Psoas muscle (tissue), 8 donors: ENCODE data around the gene OSCP1. TPM values are rescaled to one million over a fixed set of nuclear protein-coding genes. Genes with fewer than 3 reads are reported as not detected.
"Not testable (repeated sequence)": the region's sequence is repeated elsewhere in the genome, so short reads cannot be mapped to it uniquely, and the experiment has no call there.

Source experiments
- ATAC-seq, 4 donors: fragments of 200-7000 bp; cut with Tn5 transposase; one replicate each; pipeline ENCODE4 v1.9.1; 2020; ENCODE audit warnings: moderate library complexity in 3 of 4, mild to moderate bottlenecking in 2 of 4
- DNase-seq, 2 donors: peaks; one replicate each; pipeline ENCODE4 v3.0.0-alpha.2; 2020
- H3K27ac ChIP-seq: fragments of 200-600 bp; one replicate; pipeline ENCODE4 v1.8.0; 2022
- H3K27me3 ChIP-seq, 3 donors: fragments of 200-600 bp in 1 of 3; one replicate each; pipeline versions ENCODE4 v1.6.1 to v1.8.0; 2013 to 2022; ENCODE audit warnings: low read length in 2 of 3, mild to moderate bottlenecking in 2 of 3, moderate library complexity in 1 of 3; ENCODE audit not compliant: insufficient read depth in 3 of 3
- H3K36me3 ChIP-seq, 2 donors: fragments of 200-600 bp in 1 of 2; one replicate each; pipeline versions ENCODE4 v1.6.1 to v1.8.0; 2013 to 2022; ENCODE audit warnings: low read depth in 1 of 2, mild to moderate bottlenecking in 1 of 2, moderate library complexity in 1 of 2; ENCODE audit not compliant: insufficient read depth in 1 of 2
- H3K4me1 ChIP-seq: fragments of 200-600 bp; one replicate; pipeline ENCODE4 v1.8.0; 2022
- H3K4me3 ChIP-seq: fragments of 200-600 bp; one replicate; pipeline ENCODE4 v1.8.0; 2022; ENCODE audit warnings: mild to moderate bottlenecking
- H3K9me3 ChIP-seq: fragments of 200-600 bp; one replicate; pipeline ENCODE4 v1.8.0; 2022
- CTCF ChIP-seq: fragments of 200-600 bp; IDR thresholded peaks from one replicate; pipeline ENCODE4 v1.8.0; 2022; ENCODE audit warnings: antibody characterized with exemption
- WGBS, 3 donors: extraction: QIAGEN DNeasy Blood & Tissue Kit; methylation state at CpG; one replicate each; pipeline versions ENCODE4 v1.1.6 to v1.1.7; 2013; 5-methylcytosine and 5-hydroxymethylcytosine counted together
- intact Hi-C, 2 donors: fragments of 100-400 bp; cut with DNase I; formaldehyde crosslinking; loops; one replicate each; pipeline versions ENCODE4 v1.11.0 to v1.14.2; 2022
- polyA plus RNA-seq, 3 donors: library from polyadenylated mRNA; stranded (reverse); fragments of 200-250 nt; gene quantifications; one replicate each; pipeline ENCODE4 v1.2.3, GENCODE V29; 2013
- total RNA-seq, 4 donors: library from RNA; stranded (reverse); fragmentation: NEBNext Ultra II Directional in 2 of 4; extraction: Animal tissue kit (Norgen Biotek cat#: 25700) in 2 of 4; gene quantifications; one replicate each; pipeline versions ENCODE4 v1.2.1 to v1.2.4, GENCODE V29; 2021 to 2023
- donor health status: healthy with polysubstance abuse.
- donor health status: DM: no; HTN: no; CAD: no; lungs with moderate emphysema.
- donor health status: Bipolar disorder and iron deficiency.
- donor health status: healthy.
- donor health status: DM: yes; HTN: yes; CAD: no.
- donor health status: DM: no; HTN: no; CAD: no.
- donor health status: DM: no; HTN: no; CAD: no.
- donor health status: DM: yes; HTN: yes; CAD: no.

Gene OSCP1
- total and polyA plus RNA-seq, 7 donors: 2.5 to 5.5 (median 4.2) TPM

GRCh38 chr1:36481091-36481490 is 30.8 kb upstream of the OSCP1 start:
- WGBS, 3 donors: 70 to 78% (median 74%) methylated on average over 6 of the region's 6 CpGs
- ATAC-seq: no peak
- intact Hi-C loops: no loop called here
- DNase-seq: no peak
- no peak overlapping the region for H3K4me3 ChIP-seq
- H3K27ac ChIP-seq: no peak overlapping the region
- H3K4me1 ChIP-seq: no peaks in the 10 kb centered on the region
- peaks cover 0 to 4% (median 0%) of the 10 kb centered on the region in 3 donors for H3K27me3 ChIP-seq
- no peaks in the 10 kb centered on the region for H3K9me3 ChIP-seq
- TF ChIP-seq CTCF: no peak
- no peaks in the 10 kb centered on the region for H3K36me3 ChIP-seq

GRCh38 chr1:36480161-36480560 is 29.9 kb upstream of the OSCP1 start:
- no peak overlapping the region for H3K27ac ChIP-seq
- intact Hi-C loops: no loop called here
- H3K27me3 ChIP-seq: peaks cover 0 to 1% (median 0%) of the 10 kb centered on the region in 3 donors
- no peak for TF ChIP-seq CTCF
- no peaks in the 10 kb centered on the region for H3K36me3 ChIP-seq
- DNase-seq: no peak
- no peaks in the 10 kb centered on the region for H3K9me3 ChIP-seq
- 85 to 96% (median 92%) methylated on average over 2 of the region's 2 CpGs for WGBS, 3 donors
- no peak overlapping the region for H3K4me3 ChIP-seq
- no peak for ATAC-seq
- H3K4me1 ChIP-seq: no peaks in the 10 kb centered on the region

GRCh38 chr1:36479505-36480051 is 29.3 kb upstream of the OSCP1 start:
- ATAC-seq: no peak
- no peak for DNase-seq

GRCh38 chr1:36477615-36478014 is 27.4 kb upstream of the OSCP1 start:
- not testable (repeated sequence) for H3K4me3 ChIP-seq

More at GRCh38 chr1:36479505-36480051, 29.3 kb upstream of the OSCP1 start:
- intact Hi-C loops: no loop called here
- TF ChIP-seq CTCF: no peak
- no peak overlapping the region for H3K4me3 ChIP-seq
- H3K27me3 ChIP-seq: peaks cover 0 to 1% (median 0%) of the 10 kb centered on the region in 3 donors
- no peaks in the 10 kb centered on the region for H3K4me1 ChIP-seq
- H3K27ac ChIP-seq: no peak overlapping the region
- H3K9me3 ChIP-seq: no peaks in the 10 kb centered on the region
- no peaks in the 10 kb centered on the region for H3K36me3 ChIP-seq
- WGBS, 3 donors: 69 to 75% (median 70%) methylated on average over 2 of the region's 2 CpGs

GRCh38 chr1:36476945-36477344 is 26.7 kb upstream of the OSCP1 start:
- Histone ChIP-seq H3K27me3 (peaks cover 0 to 1% (median 0%) of the 10 kb centered on the region in 3 donors), H3K9me3 (no peaks in the 10 kb centered on the region), H3K4me1 (no peaks in the 10 kb centered on the region), H3K36me3 (no peaks in the 10 kb centered on the region), H3K27ac (no peak overlapping the region), H3K4me3 (no peak overlapping the region)
- WGBS, 3 donors: 81 to 89% (median 82%) methylated on average over 5 of the region's 5 CpGs
- no peak for DNase-seq
- no peak for TF ChIP-seq CTCF
- no peak for ATAC-seq
- intact Hi-C loops: no loop called here

More at GRCh38 chr1:36477615-36478014, 27.4 kb upstream of the OSCP1 start:
- H3K27ac ChIP-seq, intact Hi-C loops, ATAC-seq, H3K36me3 ChIP-seq, DNase-seq, H3K4me1 ChIP-seq, H3K9me3 ChIP-seq, H3K27me3 ChIP-seq: not testable (repeated sequence)
- WGBS, 3 donors: 80 to 86% (median 81%) methylated on average over 13 of the region's 13 CpGs
